Ishikawa (cell line): ENCODE data around the gene ETV6.

ENCODE experiments used
- CEBPB ChIP-seq: IDR thresholded peaks from 2 replicates; pipeline ENCODE4 v1.6.1; 2012
- CREB1 ChIP-seq: IDR thresholded peaks from 2 replicates; pipeline ENCODE4 v1.6.1; 2012; ENCODE audit warnings: low read depth
- EGR1 ChIP-seq: IDR thresholded peaks from 2 replicates; pipeline ENCODE4 v1.6.1; 2012
- EP300 ChIP-seq: IDR thresholded peaks from 2 replicates; pipeline ENCODE4 v1.6.1; 2012; ENCODE audit warnings: borderline replicate concordance
- FOXM1 ChIP-seq: IDR thresholded peaks from 2 replicates; pipeline ENCODE4 v1.6.1; 2012; ENCODE audit warnings: low read depth, borderline replicate concordance
- NFIC ChIP-seq: IDR thresholded peaks from 2 replicates; pipeline ENCODE4 v1.6.1; 2012
- RAD21 ChIP-seq: IDR thresholded peaks from 2 replicates; pipeline ENCODE4 v1.6.1; 2012; ENCODE audit warnings: low read depth
- TAF1 ChIP-seq: IDR thresholded peaks from 2 replicates; pipeline ENCODE4 v1.6.1; 2012; ENCODE audit warnings: low read depth, mild to moderate bottlenecking
- TCF12 ChIP-seq: IDR thresholded peaks from 2 replicates; pipeline ENCODE4 v1.6.1; 2012; ENCODE audit warnings: low read depth
- TEAD4 ChIP-seq: IDR thresholded peaks from 2 replicates; pipeline ENCODE4 v1.6.1; 2012
- YY1 ChIP-seq: IDR thresholded peaks from 2 replicates; pipeline ENCODE4 v1.6.1; 2012; ENCODE audit warnings: low read depth
- ZBTB7A ChIP-seq: IDR thresholded peaks from 2 replicates; pipeline ENCODE4 v1.6.1; 2012; ENCODE audit warnings: low read depth
- TF ChIP-seq, protein P1 (sequence below): IDR thresholded peaks from 2 replicates; pipeline ENCODE4 v1.6.1; 2012
- TF ChIP-seq, protein P2 (sequence below): IDR thresholded peaks from 2 replicates; pipeline ENCODE4 v1.6.1; 2012
- TF ChIP-seq, protein P3 (sequence below): IDR thresholded peaks from 2 replicates; pipeline ENCODE4 v1.6.1; 2012; ENCODE audit warnings: low read depth, mild to moderate bottlenecking

The ETV6 gene

DNA sequence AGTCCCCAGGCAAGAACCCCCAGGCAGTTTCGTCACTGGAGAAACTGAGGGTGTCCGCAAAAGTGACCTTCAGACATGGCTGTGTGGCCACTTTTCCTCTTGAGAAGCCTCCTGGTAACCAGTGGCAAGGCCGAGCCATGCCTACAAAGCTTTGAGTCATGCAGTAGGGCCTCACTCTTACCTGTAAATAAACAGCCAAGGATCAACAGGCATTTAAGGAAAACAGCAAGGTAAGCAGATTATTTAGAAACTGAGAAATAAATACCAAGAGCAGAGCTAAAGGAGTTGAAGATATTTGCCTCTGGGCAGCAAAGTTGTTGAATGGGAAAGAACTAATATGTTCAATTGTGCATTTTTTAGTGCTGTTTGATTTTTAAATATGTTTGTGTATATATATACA, 280.2 kb downstream of the ETV6 start:
- TF ChIP-seq ZBTB7A (no peak), RAD21 (no peak), NFIC (no peak), EGR1 (no peak), EP300 (no peak), FOXM1 (no peak), CEBPB (no peak), YY1 (no peak)
- TF ChIP-seq, protein P1, sequence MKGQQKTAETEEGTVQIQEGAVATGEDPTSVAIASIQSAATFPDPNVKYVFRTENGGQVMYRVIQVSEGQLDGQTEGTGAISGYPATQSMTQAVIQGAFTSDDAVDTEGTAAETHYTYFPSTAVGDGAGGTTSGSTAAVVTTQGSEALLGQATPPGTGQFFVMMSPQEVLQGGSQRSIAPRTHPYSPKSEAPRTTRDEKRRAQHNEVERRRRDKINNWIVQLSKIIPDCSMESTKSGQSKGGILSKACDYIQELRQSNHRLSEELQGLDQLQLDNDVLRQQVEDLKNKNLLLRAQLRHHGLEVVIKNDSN: no peak

DNA sequence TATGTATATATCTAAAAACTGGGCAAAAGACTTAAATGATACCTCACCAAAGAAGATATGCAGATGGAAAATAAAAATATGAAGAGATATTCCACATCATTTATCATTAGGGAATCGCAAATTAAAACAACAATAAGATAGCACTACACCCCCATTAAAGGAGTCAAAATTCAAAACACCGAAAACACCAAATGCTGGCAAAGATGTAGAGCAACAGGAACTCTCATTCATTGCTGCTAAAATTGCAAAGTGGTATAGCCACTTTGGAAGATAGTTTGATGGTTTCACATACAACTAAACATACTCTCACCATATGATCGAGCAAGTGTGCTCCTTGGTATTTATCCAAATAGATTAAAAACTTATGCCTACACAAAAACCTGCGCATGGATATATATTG, 289.7 kb downstream of the ETV6 start:
- TF ChIP-seq YY1: no peak
- TF ChIP-seq CEBPB: no peak
- no peak for TF ChIP-seq CREB1
- TF ChIP-seq TEAD4: no peak
- TF ChIP-seq, protein P2, sequence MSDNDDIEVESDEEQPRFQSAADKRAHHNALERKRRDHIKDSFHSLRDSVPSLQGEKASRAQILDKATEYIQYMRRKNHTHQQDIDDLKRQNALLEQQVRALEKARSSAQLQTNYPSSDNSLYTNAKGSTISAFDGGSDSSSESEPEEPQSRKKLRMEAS: no peak
- TF ChIP-seq ZBTB7A: no peak

DNA sequence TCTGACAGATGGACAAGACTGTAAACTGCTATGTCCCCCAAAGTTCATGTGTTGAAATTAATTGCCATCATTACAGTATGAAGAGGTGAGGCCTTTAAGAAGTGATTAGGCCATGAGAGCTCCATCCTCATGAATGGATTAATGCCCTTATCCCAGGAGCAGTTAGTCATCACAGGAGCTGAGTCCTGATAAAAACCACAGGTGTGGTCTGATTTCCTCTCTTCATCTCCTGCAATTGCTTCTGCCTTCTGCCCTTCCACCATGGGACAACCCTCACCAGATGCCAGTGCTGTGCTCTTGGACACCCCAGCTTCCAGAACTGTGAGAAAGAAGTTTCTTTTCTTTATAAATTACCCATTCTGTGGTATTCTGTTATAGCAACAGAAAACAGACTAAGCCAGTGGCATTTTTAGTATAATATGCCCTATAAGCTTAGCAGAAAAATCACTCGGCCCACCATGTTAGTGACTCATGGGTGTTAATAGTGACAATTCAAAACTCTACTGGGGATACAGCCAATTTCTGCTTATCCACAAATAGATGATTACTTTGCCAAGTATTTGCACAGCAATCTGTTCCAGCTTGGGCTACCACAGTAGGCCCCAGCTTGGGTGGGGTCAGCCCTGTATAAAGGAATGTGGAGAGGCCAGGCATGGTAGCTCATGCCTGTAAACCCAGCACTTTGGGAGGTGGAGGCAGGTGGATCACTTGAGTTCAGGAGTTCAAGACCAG, 292.3 kb downstream of the ETV6 start:
- TF ChIP-seq CREB1 (no peak), EP300 (no peak), RAD21 (no peak), CEBPB (no peak), EGR1 (no peak), NFIC (no peak), ZBTB7A (no peak), TEAD4 (no peak), TAF1 (no peak), TCF12 (no peak), FOXM1 (no peak), YY1 (no peak)
- TF ChIP-seq, protein P3, sequence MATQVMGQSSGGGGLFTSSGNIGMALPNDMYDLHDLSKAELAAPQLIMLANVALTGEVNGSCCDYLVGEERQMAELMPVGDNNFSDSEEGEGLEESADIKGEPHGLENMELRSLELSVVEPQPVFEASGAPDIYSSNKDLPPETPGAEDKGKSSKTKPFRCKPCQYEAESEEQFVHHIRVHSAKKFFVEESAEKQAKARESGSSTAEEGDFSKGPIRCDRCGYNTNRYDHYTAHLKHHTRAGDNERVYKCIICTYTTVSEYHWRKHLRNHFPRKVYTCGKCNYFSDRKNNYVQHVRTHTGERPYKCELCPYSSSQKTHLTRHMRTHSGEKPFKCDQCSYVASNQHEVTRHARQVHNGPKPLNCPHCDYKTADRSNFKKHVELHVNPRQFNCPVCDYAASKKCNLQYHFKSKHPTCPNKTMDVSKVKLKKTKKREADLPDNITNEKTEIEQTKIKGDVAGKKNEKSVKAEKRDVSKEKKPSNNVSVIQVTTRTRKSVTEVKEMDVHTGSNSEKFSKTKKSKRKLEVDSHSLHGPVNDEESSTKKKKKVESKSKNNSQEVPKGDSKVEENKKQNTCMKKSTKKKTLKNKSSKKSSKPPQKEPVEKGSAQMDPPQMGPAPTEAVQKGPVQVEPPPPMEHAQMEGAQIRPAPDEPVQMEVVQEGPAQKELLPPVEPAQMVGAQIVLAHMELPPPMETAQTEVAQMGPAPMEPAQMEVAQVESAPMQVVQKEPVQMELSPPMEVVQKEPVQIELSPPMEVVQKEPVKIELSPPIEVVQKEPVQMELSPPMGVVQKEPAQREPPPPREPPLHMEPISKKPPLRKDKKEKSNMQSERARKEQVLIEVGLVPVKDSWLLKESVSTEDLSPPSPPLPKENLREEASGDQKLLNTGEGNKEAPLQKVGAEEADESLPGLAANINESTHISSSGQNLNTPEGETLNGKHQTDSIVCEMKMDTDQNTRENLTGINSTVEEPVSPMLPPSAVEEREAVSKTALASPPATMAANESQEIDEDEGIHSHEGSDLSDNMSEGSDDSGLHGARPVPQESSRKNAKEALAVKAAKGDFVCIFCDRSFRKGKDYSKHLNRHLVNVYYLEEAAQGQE: no peak
- TF ChIP-seq, protein P2: no peak
- TF ChIP-seq, protein P1: no peak

DNA sequence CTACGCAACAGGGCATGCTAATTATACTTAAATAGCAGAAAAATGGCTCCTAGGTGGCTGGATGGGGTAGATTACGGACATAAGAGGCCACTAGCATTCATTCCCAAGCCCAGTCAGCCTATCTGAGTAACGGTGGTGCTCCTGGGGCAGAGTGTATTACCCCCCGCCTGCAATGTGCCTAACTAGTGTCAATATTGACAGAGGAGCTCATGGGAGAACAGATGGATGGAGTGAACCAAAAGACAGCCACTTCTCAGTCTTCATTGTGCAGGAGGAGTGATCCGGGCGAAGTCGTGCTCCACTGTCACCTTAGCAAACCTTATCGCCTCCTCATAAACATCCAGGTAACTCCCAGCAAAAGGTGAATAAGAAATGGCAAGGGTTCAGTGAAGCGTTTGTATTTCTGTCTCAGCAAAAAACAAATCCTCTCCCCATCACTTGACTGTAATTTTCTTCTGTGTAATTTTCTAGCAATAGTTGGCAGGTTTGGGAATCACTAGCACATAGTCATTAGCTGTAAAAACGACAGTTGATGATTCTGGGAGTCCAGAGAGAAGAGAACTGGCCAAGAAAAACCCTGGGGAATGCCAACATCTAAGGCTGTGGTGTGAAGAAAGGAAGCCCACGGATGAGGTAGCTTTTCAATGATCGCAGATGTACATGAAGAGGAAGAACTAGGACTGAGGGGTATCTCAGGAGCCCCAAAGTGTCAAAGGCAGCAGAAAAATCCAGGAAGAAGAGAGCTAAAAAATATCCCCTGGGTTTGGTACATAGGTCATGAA, 294.6 kb downstream of the ETV6 start:
- TF ChIP-seq TAF1 (no peak), YY1 (no peak), ZBTB7A (no peak), CREB1 (no peak)
- TF ChIP-seq, protein P2: no peak
- TF ChIP-seq, protein P1: no peak
